GM21619 (cell line): Measurements from ENCODE around the gene DUSP22.
"Not testable (repeated sequence)": the region's sequence is repeated elsewhere in the genome, so short reads cannot be mapped to it uniquely, and the experiment has no call there.

ENCODE experiments used
- ATAC-seq: cut with Tn5 transposase; IDR thresholded peaks from one replicate; pipeline ENCODE4 v1.9.1; 2021; ENCODE audit not compliant: unreplicated experiment

Gene DUSP22

GRCh38 chr6:322940-323729, 30.8 kb downstream of the DUSP22 start:
- ATAC-seq, result no peak

- no peak for ATAC-seq
Observed at GRCh38 chr6:323730-324088, 31.4 kb downstream of the DUSP22 start.

- ATAC-seq, result no peak
Observed at GRCh38 chr6:324116-324728, 31.9 kb downstream of the DUSP22 start.

DNA sequence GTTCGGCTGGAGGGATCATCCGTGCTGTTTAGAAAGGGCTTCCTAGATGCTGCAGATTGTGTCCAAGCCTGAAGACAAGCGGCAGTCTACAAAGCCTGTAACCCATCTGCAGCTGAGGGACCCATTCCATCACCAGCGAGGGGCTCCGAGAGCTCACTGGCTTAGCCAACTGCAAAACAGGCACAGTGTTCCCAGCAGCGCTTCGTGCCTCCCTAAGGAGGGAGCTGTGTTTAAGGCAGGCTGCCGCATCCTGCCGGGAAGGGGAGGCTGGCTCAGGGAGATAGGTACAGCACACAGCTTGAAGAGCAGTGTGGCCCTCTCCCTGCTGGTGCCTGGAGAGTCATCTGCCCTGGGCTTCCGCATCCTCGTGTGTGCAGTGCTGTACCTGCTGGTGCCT, 32.4 kb downstream of the DUSP22 start:
- ATAC-seq, result no peak

DNA sequence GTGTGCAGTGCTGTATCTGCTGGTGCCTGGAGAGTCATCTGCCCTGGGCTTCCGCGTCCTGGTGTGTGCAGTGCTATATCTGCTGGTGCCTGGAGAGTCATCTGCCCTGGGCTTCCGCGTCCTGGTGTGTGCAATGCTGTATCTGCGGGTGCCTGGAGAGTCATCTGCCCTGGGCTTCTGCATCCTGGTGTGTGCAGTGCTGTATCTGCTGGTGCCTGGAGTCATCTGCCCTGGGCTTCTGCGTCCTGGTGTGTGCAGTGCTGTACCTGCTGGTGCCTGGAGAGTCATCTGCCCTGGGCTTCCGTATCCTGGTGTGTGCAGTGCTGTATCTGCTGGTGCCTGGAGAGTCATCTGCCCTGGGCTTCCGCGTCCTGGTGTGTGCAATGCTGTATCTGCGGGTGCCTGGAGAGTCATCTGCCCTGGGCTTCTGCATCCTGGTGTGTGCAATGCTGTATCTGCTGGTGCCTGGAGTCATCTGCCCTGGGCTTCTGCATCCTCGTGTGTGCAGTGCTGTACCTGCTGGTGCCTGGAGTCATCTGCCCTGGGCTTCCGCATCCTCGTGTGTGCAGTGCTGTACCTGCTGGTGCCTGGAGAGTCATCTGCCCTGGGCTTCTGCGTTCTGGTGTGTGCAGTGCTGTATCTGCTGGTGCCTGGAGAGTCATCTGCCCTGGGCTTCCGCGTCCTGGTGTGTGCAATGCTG, 33.0 kb downstream of the DUSP22 start:
- ATAC-seq, result not testable (repeated sequence)

- not testable (repeated sequence) for ATAC-seq
Observed at GRCh38 chr6:326066-326465, 33.8 kb downstream of the DUSP22 start.

DNA sequence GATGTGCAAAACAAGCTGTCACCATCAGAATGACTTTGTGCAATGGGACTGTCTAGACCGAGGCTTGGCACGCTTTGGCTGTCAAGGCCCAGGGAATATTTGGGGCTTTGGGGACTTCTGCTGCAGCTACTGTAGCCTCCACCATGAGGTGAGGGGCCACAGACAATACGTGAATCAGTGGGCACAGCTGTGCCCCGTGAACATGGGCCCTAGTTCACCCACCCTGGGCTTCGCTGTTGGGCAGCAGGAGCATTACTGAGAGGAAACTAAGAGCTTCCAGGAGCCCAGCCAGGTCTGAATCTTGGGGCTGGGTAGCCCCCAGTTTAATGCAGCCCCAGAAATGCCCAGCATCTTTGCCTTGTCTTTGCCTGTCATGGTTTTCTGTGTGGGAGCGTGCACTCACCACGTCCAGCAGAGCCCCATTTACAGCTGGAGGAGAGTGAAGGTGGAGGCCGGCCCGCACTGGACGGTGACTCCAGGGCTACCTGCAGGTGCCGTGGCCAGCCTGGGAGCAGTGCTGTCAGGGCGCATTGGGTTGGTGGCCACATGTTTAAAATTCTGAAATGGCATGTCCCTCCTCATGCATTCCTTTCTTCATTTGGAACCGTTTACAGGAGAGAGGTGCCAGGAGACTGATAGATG, 34.7 kb downstream of the DUSP22 start:
- no peak for ATAC-seq

GRCh38 chr6:327538-328116, 35.3 kb downstream of the DUSP22 start:
- no peak for ATAC-seq

DNA sequence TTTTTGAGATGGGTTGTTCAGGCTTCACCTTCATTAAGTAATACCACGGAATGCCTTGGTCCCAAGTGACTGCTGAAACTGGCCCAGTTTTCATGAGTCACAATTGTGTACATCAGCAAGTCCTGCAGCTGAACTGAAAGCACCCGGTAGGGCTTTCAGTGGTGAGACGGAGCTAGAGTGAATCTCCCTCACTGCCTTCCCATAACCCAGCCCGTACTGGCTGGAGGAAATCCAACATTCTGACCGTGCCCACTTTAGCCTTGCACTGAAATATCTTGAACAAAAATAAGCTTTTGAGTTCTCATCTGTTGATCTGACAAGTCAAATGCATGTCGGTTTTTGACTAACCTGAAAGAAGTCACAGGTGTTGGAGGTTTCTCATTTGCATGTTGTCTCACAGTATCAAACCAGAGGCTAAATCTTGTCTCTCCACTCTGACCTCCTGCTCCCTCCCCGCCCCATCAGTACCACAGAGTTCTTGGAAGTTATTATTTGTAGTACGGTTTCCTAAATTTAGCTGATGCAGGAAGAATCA, 35.9 kb downstream of the DUSP22 start:
- ATAC-seq, result peak; percentile 69

- no peak for ATAC-seq
Observed at GRCh38 chr6:328924-329323, 36.6 kb downstream of the DUSP22 start.

DNA sequence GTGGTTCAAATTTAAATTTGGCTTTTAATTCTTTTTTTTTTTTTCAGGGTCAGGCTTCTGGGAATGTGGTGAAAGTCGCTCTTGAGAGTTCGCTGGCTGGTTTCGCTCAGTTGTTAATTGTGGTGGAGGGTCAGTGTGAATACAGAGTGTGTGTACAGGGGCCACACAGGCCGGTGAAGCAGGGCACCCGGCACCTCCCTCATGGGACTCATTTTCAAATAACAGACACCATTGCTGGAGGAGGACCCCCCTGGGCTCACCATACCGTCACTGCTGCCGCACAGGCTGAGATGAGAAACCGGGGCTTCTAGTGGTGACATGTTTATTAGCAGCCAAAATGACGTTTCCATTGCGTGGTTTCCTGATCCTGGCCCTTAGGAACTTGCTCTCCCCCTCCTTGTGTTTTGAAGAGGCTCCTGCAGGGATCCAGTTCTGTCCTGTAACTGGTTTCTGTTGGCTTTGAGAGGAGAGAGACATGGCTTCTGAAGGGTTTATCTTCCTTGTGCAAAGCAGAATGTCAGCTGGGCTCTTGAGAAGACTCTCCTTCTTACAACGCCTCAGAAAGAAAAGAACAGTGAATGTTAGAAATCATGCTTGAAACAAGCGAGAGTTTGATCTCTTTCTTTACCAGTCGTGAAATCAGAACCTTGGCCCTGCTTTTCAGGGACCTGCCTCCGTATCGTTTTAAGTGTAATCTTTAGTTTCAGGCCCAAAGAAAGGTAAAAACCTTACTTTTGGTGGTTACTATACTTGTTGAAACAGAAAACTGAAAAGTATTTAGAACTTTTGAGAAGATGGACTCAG, 37.8 kb downstream of the DUSP22 start:
- no peak for ATAC-seq

GRCh38 chr6:330948-331347, 38.7 kb downstream of the DUSP22 start:
- no peak for ATAC-seq

DNA sequence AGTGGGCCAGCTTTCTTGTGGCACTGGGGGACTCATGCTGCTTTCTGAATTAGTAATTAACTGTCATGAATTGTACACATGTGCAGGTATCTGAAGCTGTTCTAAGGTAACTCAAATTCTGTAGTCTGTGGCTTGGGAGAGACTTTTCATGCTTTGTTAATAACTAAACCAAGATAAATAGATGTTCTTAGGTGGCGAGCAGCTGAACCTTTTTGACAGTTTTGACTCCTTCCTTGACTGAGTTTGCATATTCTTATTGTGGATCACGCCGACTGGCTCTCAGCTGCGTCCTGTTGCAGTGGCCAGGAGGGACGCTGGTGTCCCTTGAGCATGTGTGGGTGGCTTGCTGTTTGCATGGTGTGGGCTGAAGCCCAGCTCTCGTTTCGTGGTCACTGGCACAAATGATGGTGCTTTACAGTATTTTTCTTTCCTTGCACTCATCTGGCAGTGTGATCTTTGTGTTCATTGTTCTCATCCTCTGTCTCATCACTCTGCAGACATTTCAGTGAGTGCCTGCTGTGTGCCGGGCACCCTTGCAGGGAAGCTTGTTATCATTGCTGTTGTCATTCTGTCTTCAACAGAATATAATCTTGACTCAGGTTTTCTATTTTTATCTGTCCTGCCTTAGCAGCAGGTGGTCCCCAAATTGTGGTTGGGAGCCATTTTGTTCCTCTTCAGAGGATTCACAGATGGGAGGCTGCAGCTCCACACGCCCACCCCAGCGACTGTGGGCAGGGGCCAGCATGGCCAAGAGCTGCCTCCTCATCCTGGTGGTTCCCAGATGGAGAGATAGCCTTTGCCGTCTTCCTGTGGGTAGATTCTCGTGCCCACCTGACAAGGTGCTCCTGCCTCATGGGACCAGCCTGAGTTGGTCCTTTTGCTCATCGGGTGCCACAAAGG, 39.6 kb downstream of the DUSP22 start:
- ATAC-seq, result peak; percentile 49

GRCh38 chr6:332671-333070, 40.4 kb downstream of the DUSP22 start:
- no peak for ATAC-seq

DNA sequence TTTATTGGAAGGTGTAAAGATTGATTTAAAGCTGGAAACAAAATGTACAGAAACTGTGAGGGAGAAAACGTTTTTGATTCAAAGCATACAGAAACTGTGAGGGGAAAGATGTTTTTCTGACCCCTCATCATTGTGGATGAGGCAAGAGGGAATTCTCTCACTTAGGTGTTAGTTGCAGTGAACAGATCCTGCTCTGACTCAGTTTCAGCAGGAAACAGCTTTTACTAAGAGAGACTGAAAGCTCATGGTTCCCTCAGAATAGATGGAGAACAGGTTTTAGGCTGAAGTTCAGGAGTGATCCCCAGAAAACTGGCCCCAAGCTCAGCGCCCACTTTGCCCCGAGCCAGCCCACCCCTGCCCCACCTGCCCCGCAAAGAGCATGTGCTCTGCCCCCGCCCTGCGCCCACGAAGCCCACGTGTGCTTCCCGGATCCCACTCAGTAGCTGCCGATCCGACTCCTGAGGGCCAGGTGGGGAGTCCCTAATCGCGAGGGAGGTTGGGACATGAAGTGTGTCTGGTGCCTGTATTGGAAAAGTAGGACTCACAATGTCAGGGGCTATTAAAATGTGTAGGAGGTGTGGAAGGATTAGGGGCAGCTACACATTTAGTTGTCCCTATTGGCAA, 41.2 kb downstream of the DUSP22 start:
- no peak for ATAC-seq

DNA sequence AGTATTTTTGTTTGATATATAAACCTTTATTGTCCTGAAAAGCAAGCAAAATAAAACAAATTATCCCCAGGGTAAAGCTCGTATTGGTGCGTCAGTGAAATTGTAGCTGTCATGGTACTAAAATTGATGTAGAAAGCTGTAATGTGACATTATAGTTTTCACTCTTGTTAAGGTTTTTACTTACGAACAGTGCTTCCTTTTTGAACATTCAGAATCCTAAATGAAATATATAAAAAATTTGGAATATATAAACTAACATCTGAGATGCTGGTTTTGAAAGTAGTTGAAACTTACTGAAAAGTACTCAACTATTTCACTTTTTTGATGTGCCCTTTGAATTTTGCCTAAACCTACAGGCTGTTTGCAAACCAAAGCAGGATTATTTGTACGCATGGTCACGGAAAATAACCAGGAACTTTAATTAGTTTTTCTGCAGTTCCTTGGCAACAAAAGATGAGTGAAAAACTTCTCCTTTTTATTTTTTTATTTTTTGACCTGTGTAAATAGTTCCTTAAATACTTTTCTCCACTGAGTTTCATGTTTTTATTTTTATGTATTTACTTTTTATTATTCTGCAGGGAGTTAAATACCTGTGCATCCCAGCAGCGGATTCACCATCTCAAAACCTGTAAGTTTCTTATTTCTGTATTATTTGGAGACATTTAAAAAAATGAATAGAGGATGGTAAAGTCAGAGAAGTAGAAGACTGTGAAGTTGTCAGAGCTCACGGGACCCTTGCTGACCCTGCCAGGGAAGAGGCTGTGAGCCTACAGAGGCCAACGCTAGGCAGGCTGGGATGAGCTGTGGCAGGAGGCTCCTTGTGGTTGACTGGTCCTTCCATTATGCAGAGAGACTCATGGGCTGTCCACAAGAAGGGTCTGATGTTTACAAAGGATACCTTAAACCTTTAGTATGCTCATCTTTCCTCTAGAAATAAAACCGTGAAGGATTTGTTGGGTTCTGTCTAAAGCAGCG, 42.5 kb downstream of the DUSP22 start:
- no peak for ATAC-seq

DNA sequence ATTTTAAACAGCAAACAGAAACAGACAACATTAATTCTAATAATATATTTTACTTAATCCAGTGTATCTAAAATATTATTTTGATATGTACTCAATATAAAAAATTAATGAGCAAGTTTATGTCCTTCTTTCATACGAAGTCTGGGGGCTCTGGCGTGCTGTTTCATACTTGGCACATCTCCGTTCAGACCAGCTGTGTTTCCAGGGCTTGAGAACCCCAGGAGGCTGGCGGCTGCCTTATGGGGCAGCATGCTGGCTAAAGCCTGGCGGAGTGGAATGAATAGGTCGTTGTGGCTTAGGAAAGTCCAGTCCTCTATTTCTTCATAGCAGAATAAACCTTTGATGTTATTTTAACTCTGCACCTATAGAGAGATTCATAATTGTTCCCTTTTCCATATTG, 43.3 kb downstream of the DUSP22 start:
- no peak for ATAC-seq
